GM13976 (cell line): ENCODE results near the gene C1QTNF7.

Experiments used
- DNase-seq: peaks from one replicate; pipeline ENCODE4 v3.0.0; 2012; ENCODE audit warnings: low spot score
- CTCF ChIP-seq: IDR thresholded peaks from 2 replicates; pipeline ENCODE4 v1.5.1; 2012; ENCODE audit warnings: borderline replicate concordance, mild to moderate bottlenecking; ENCODE audit not compliant: insufficient read depth; ENCODE audit errors: extremely low read depth, missing control alignments, control extremely low read depth
- in situ Hi-C: fragments of 300-500 bp; cut with MboI; formaldehyde crosslinking; loops from one replicate; pipeline ENCODE4 v1.12.0; 2022; ENCODE audit warnings: low sequenced_read_pairs, mixed read lengths, inconsistent platforms; ENCODE audit not compliant: unreplicated experiment

Gene C1QTNF7

GRCh38 chr4:15488658-15489470, 61.0 kb downstream of the C1QTNF7 start:
- DNase-seq, result no peak
- in situ Hi-C loops, result loop anchor here (25.0 kb wide), 1 partner anchor 498 kb away; no protein-coding TSS in a partner anchor
- TF ChIP-seq CTCF, result no peak

GRCh38 chr4:15489551-15489950, 61.7 kb downstream of the C1QTNF7 start:
- in situ Hi-C loops, result loop anchor here (25.0 kb wide), 1 partner anchor 498 kb away; no protein-coding TSS in a partner anchor
- DNase-seq, result no peak
- TF ChIP-seq CTCF, result no peak

- no peak for TF ChIP-seq CTCF
- in situ Hi-C loops, result loop anchor here (25.0 kb wide), 1 partner anchor 494 kb away; no protein-coding TSS in a partner anchor
- no peak for DNase-seq
Observed at GRCh38 chr4:15493411-15493810, 65.6 kb downstream of the C1QTNF7 start.

GRCh38 chr4:15495621-15496020, 67.8 kb downstream of the C1QTNF7 start:
- no peak for DNase-seq
- in situ Hi-C loops, result loop anchor here (25.0 kb wide), 1 partner anchor 492 kb away; no protein-coding TSS in a partner anchor
- TF ChIP-seq CTCF, result no peak
